ENCODE measurements around the gene RPS27.

GRCh38 chr1:153995640-153996039 is 5.1 kb downstream of the RPS27 start:
- TF ChIP-seq CTCF (IDR thresholded peaks at IDR 0.05): no peak
- no peak for TF ChIP-seq POLR2A (IDR thresholded peaks at IDR 0.05; ENCODE audit: low read length)
- TF ChIP-seq ELK1 (IDR thresholded peaks at IDR 0.05; ENCODE audit: low read depth, low read length): no peak
- TF ChIP-seq CHD2 (IDR thresholded peaks at IDR 0.05; ENCODE audit: low read length, partially characterized antibody): no peak
- no peak for TF ChIP-seq E2F6 (IDR thresholded peaks at IDR 0.05; ENCODE audit: borderline replicate concordance, low read depth)
- no peak for TF ChIP-seq RFX5 (IDR thresholded peaks at IDR 0.05)
- TF ChIP-seq PHF8 (IDR thresholded peaks at IDR 0.05; ENCODE audit: borderline replicate concordance, low read depth): no peak
